Measurements from ENCODE around the gene TBC1D2. TPM values are rescaled to one million over a fixed set of nuclear protein-coding genes. Genes with fewer than 3 reads are reported as not detected.

The TBC1D2 gene
- total RNA-seq, 1 experiment from 2014 or later = 11.1 TPM

DNA sequence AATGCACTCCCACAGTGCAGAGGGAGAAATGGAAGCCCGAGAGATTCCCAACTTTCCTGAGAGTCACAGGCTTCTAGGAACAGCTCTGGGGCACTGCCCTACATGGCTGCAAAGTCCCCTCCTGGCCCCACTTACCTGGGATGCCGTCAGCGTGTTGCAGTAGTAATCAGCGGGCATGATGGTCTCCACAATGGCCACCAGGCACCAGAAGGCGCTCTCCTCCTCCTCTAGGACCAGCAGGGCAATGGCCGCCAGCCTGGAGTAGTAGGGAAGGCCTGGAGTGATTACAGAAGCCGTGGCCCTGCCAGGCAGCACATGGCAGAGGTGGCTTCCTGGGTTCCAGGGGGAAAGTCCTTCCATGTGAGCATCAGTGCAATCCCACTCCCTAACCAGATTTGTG, 52.3 kb downstream of the TBC1D2 start:
- POLR2A ChIA-PET = interaction anchor here (0.6 kb wide), 1 partner anchor 48 kb away, joined by 4 read pairs; no protein-coding TSS in a partner anchor
- H3K27me3 Mint-ChIP-seq (ENCODE audit: low read depth) = no peaks in the 10 kb centered on the region
- ATAC-seq = no peak

DNA sequence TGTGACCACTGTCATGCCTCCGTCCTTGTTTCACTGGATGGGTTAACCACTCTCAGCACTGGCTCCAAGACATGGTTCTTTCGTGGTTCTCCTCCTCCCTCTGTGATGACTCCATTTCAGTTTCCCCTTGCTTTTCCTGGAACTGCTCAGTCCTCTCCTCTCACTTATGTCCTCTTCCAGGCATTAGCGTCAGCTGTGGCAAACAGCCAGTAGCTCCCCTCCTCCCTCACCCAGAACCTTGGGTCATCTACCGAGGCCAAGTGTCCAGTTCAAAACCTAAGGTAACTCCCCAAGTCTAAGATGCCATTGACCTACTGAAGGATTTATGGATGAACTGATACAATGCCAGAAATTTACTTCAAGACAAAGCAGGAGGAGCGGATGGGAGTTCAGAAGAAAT, 53.2 kb downstream of the TBC1D2 start:
- ChIA-PET POLR2A (no interaction called here), CTCF (interaction anchor here (1.0 to 1.4 kb wide), 2 partner anchors 10 to 53 kb away, joined by 3 read pairs; partner anchors contain the start of gene TBC1D2)
- Mint-ChIP-seq H3K9me3 (no peaks in the 10 kb centered on the region), H3K4me1 (peaks cover 36% of the 10 kb centered on the region), H3K36me3 (peaks cover 8% of the 10 kb centered on the region), H3K27ac (no peak overlapping the region; the same call in 1 of the 2 replicates), H3K4me3 (no peak overlapping the region), H3K27me3 (ENCODE audit: low read depth) (no peaks in the 10 kb centered on the region)
- DNase-seq (ENCODE audit: low spot score) = no peak
- no peak for ATAC-seq
- TF ChIP-seq E2F4 (CRISPR knock-in tag; IDR thresholded peaks at IDR 0.05; ENCODE audit: borderline replicate concordance, low read depth) (no peak), TCF7 (CRISPR knock-in tag; IDR thresholded peaks at IDR 0.05; ENCODE audit: low read depth) (no peak), ZNF138 (CRISPR knock-in tag; conservative IDR thresholded peaks at IDR 0.05) (no peak), GRHL2 (CRISPR knock-in tag; IDR thresholded peaks at IDR 0.05; ENCODE audit: insufficient replicate concordance, severe bottlenecking) (no peak), ZNF423 (CRISPR knock-in tag; IDR thresholded peaks at IDR 0.05) (no peak), PRRX2 (CRISPR knock-in tag; IDR thresholded peaks at IDR 0.05) (no peak), SMAD3 (CRISPR knock-in tag; IDR thresholded peaks at IDR 0.05; ENCODE audit: borderline replicate concordance) (no peak), EMX1 (CRISPR knock-in tag; IDR thresholded peaks at IDR 0.05) (no peak)
- TF ChIP-seq, protein P1, sequence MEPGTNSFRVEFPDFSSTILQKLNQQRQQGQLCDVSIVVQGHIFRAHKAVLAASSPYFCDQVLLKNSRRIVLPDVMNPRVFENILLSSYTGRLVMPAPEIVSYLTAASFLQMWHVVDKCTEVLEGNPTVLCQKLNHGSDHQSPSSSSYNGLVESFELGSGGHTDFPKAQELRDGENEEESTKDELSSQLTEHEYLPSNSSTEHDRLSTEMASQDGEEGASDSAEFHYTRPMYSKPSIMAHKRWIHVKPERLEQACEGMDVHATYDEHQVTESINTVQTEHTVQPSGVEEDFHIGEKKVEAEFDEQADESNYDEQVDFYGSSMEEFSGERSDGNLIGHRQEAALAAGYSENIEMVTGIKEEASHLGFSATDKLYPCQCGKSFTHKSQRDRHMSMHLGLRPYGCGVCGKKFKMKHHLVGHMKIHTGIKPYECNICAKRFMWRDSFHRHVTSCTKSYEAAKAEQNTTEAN (CRISPR knock-in tag; IDR thresholded peaks at IDR 0.05) = no peak

More for the DNA sequence above, 52.3 kb downstream of the TBC1D2 start:
- CTCF ChIA-PET = interaction anchor here (0.8 to 1.1 kb wide), 2 partner anchors 11 to 16 kb away, joined by 3 to 5 read pairs; no protein-coding TSS in a partner anchor
- H3K4me1 Mint-ChIP-seq = peaks cover 37% of the 10 kb centered on the region
- H3K27ac Mint-ChIP-seq = no peak overlapping the region
- H3K4me3 Mint-ChIP-seq = no peak overlapping the region
- DNase-seq (ENCODE audit: low spot score) = no peak
- TF ChIP-seq FOXJ3 (CRISPR knock-in tag; IDR thresholded peaks at IDR 0.05; ENCODE audit: borderline replicate concordance) (no peak), ZNF219 (CRISPR knock-in tag; IDR thresholded peaks at IDR 0.05; ENCODE audit: borderline replicate concordance) (no peak), ZSCAN18 (CRISPR knock-in tag; IDR thresholded peaks at IDR 0.05) (no peak), SMAD4 (CRISPR knock-in tag; IDR thresholded peaks at IDR 0.05) (no peak), MXD4 (CRISPR knock-in tag; IDR thresholded peaks at IDR 0.05; ENCODE audit: borderline replicate concordance) (no peak), JAZF1 (CRISPR knock-in tag; IDR thresholded peaks at IDR 0.05) (no peak), HMGA2 (CRISPR knock-in tag; IDR thresholded peaks at IDR 0.05) (no peak), TEAD1 (CRISPR knock-in tag; IDR thresholded peaks at IDR 0.05) (no peak), MLX (CRISPR knock-in tag; IDR thresholded peaks at IDR 0.05) (no peak), ZMAT4 (CRISPR knock-in tag; IDR thresholded peaks at IDR 0.05) (no peak)
- TF ChIP-seq, protein P1 (CRISPR knock-in tag; IDR thresholded peaks at IDR 0.05) = no peak
- TF ChIP-seq, protein P2, sequence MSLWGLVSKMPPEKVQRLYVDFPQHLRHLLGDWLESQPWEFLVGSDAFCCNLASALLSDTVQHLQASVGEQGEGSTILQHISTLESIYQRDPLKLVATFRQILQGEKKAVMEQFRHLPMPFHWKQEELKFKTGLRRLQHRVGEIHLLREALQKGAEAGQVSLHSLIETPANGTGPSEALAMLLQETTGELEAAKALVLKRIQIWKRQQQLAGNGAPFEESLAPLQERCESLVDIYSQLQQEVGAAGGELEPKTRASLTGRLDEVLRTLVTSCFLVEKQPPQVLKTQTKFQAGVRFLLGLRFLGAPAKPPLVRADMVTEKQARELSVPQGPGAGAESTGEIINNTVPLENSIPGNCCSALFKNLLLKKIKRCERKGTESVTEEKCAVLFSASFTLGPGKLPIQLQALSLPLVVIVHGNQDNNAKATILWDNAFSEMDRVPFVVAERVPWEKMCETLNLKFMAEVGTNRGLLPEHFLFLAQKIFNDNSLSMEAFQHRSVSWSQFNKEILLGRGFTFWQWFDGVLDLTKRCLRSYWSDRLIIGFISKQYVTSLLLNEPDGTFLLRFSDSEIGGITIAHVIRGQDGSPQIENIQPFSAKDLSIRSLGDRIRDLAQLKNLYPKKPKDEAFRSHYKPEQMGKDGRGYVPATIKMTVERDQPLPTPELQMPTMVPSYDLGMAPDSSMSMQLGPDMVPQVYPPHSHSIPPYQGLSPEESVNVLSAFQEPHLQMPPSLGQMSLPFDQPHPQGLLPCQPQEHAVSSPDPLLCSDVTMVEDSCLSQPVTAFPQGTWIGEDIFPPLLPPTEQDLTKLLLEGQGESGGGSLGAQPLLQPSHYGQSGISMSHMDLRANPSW (CRISPR knock-in tag; conservative IDR thresholded peaks at IDR 0.05; ENCODE audit: low read depth) = no peak
- TF ChIP-seq, protein P3, sequence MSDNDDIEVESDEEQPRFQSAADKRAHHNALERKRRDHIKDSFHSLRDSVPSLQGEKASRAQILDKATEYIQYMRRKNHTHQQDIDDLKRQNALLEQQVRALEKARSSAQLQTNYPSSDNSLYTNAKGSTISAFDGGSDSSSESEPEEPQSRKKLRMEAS (CRISPR knock-in tag; IDR thresholded peaks at IDR 0.05) = no peak
- TF ChIP-seq, protein P4, sequence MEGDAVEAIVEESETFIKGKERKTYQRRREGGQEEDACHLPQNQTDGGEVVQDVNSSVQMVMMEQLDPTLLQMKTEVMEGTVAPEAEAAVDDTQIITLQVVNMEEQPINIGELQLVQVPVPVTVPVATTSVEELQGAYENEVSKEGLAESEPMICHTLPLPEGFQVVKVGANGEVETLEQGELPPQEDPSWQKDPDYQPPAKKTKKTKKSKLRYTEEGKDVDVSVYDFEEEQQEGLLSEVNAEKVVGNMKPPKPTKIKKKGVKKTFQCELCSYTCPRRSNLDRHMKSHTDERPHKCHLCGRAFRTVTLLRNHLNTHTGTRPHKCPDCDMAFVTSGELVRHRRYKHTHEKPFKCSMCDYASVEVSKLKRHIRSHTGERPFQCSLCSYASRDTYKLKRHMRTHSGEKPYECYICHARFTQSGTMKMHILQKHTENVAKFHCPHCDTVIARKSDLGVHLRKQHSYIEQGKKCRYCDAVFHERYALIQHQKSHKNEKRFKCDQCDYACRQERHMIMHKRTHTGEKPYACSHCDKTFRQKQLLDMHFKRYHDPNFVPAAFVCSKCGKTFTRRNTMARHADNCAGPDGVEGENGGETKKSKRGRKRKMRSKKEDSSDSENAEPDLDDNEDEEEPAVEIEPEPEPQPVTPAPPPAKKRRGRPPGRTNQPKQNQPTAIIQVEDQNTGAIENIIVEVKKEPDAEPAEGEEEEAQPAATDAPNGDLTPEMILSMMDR (IDR thresholded peaks at IDR 0.05) = no peak
- H3K36me3 Mint-ChIP-seq = peaks cover 17% of the 10 kb centered on the region
- peaks cover 6% of the 10 kb centered on the region for H3K9me3 Mint-ChIP-seq

All from WTC11 (cell line).